ENCODE results near the gene LRP1B. TPM values are rescaled to one million over a fixed set of nuclear protein-coding genes. Genes with fewer than 3 reads are reported as not detected.

Gene LRP1B
- polyA plus RNA-seq, 1 donor from 2014 or later = 12.7 TPM

DNA sequence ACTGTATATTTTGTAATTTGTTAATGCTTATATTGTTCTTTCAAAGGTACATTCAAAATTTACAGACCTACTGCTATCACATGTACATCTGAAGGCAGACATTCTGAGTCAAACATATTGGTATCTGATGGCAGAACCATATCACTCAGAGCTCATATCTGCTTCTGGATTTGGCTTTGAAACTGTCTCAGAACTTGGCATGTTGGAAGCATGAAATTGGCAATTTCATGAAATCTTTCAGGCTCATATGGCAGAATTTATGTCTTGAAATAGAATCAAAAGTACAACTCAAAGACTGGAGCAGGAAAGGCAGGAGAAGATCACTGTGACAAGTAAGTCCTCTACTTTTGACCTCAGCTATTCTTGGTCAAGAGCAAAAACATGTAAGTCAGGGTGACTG lies 202.3 kb downstream of the LRP1B start:
- H3F3A ChIP-seq (ENCODE audit: insufficient read depth, low read length, poor library complexity, severe bottlenecking) = no peaks in the 10 kb centered on the region
- H3K4me2 ChIP-seq (ENCODE audit: low read length) = no peak overlapping the region
- no peak overlapping the region for H3K9ac ChIP-seq (ENCODE audit: low read length)
- no peaks in the 10 kb centered on the region for H3K79me2 ChIP-seq (replicated peaks; ENCODE audit: insufficient read depth, low read length)
- no peaks in the 10 kb centered on the region for H3K36me3 ChIP-seq (ENCODE audit: insufficient read depth, low read length)
- H3K9me2 ChIP-seq (ENCODE audit: insufficient read depth, low read length) = no peaks in the 10 kb centered on the region
- no peak for TF ChIP-seq SMC3 (conservative IDR thresholded peaks at IDR 0.05; ENCODE audit: poor library complexity)
- TF ChIP-seq TAF1 (IDR thresholded peaks at IDR 0.05; ENCODE audit: low read depth) = no peak
- no peak for TF ChIP-seq RAD21 (conservative IDR thresholded peaks at IDR 0.05)
- no peak overlapping the region for H2AFZ ChIP-seq (ENCODE audit: low read depth, low read length)
- no peaks in the 10 kb centered on the region for H4K20me1 ChIP-seq (ENCODE audit: insufficient read depth)
- no peak overlapping the region for H3K27ac ChIP-seq (ENCODE audit: low read length)
- H3K27me3 ChIP-seq (ENCODE audit: insufficient read depth, low read depth, low read length) = no peaks in the 10 kb centered on the region
- H3K4me3 ChIP-seq (ENCODE audit: low read length) = no peak overlapping the region
- H3K9me3 ChIP-seq (ENCODE audit: low read length) = no peaks in the 10 kb centered on the region

GRCh38 chr2:141927536-141927935 lies 203.3 kb downstream of the LRP1B start:
- TF ChIP-seq EZH2 (IDR thresholded peaks at IDR 0.05; ENCODE audit: borderline replicate concordance, insufficient read depth, low read length, poor library complexity, severe bottlenecking) = no peak
- no peak for TF ChIP-seq SMC3 (conservative IDR thresholded peaks at IDR 0.05; ENCODE audit: poor library complexity)
- TF ChIP-seq REST (IDR thresholded peaks at IDR 0.05; ENCODE audit: borderline replicate concordance) = no peak
- no peak for TF ChIP-seq RAD21 (conservative IDR thresholded peaks at IDR 0.05)
- TF ChIP-seq MXI1 (conservative IDR thresholded peaks at IDR 0.05; ENCODE audit: poor library complexity, severe bottlenecking) = no peak
- no peak for TF ChIP-seq POLR2AphosphoS5 (IDR thresholded peaks at IDR 0.05)
- TF ChIP-seq EP300 (conservative IDR thresholded peaks at IDR 0.05; ENCODE audit: poor library complexity, severe bottlenecking) = no peak
- no peak for TF ChIP-seq TAF1 (IDR thresholded peaks at IDR 0.05; ENCODE audit: low read depth)
- no peak for TF ChIP-seq CTCF (IDR thresholded peaks at IDR 0.05; ENCODE audit: poor library complexity, severe bottlenecking)

DNA sequence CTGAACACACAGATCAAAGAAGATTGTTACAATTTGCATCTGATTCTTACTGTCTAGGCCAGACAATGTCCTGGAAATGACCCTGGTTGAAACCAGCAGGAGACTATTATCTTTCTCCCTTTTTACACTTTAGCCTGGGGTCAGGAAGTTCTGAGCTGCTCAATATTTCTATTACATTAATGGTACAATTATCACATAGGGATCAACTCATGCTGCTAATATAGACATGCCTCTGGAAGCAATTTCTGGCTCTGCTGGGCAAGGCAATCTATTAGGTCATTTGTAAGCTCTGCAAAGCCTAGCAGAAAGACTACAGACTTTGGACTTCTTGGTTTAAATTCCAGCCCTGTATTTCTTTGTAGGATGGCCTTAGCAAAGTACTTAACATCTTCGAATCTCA lies 205.3 kb downstream of the LRP1B start:
- no peak overlapping the region for H3K27ac ChIP-seq (ENCODE audit: low read length)
- H3K9me2 ChIP-seq (ENCODE audit: insufficient read depth, low read length) = no peaks in the 10 kb centered on the region
- no peaks in the 10 kb centered on the region for H3K27me3 ChIP-seq (ENCODE audit: insufficient read depth, low read depth, low read length)
- no peaks in the 10 kb centered on the region for H3K9me3 ChIP-seq (ENCODE audit: low read length)
- H3F3A ChIP-seq (ENCODE audit: insufficient read depth, low read length, poor library complexity, severe bottlenecking) = no peaks in the 10 kb centered on the region
- TF ChIP-seq TAF1 (IDR thresholded peaks at IDR 0.05; ENCODE audit: low read depth) (no peak), EP300 (conservative IDR thresholded peaks at IDR 0.05; ENCODE audit: poor library complexity, severe bottlenecking) (no peak), CTCF (IDR thresholded peaks at IDR 0.05; ENCODE audit: poor library complexity, severe bottlenecking) (no peak), MXI1 (conservative IDR thresholded peaks at IDR 0.05; ENCODE audit: poor library complexity, severe bottlenecking) (no peak), REST (IDR thresholded peaks at IDR 0.05; ENCODE audit: borderline replicate concordance) (no peak), RAD21 (conservative IDR thresholded peaks at IDR 0.05) (no peak), EZH2 (IDR thresholded peaks at IDR 0.05; ENCODE audit: borderline replicate concordance, insufficient read depth, low read length, poor library complexity, severe bottlenecking) (no peak), POLR2AphosphoS5 (IDR thresholded peaks at IDR 0.05) (no peak), SMC3 (conservative IDR thresholded peaks at IDR 0.05; ENCODE audit: poor library complexity) (no peak)
- H3K79me2 ChIP-seq (replicated peaks; ENCODE audit: insufficient read depth, low read length) = no peaks in the 10 kb centered on the region
- no peak overlapping the region for H2AFZ ChIP-seq (ENCODE audit: low read depth, low read length)
- H3K36me3 ChIP-seq (ENCODE audit: insufficient read depth, low read length) = no peaks in the 10 kb centered on the region
- no peaks in the 10 kb centered on the region for H4K20me1 ChIP-seq (ENCODE audit: insufficient read depth)
- H3K4me3 ChIP-seq (ENCODE audit: low read length) = no peak overlapping the region
- no peak overlapping the region for H3K9ac ChIP-seq (ENCODE audit: low read length)
- H3K4me2 ChIP-seq (ENCODE audit: low read length) = no peak overlapping the region

More at GRCh38 chr2:141927536-141927935, 203.3 kb downstream of the LRP1B start:
- no peaks in the 10 kb centered on the region for H3K9me2 ChIP-seq (ENCODE audit: insufficient read depth, low read length)
- no peak overlapping the region for H3K4me3 ChIP-seq (ENCODE audit: low read length)
- no peaks in the 10 kb centered on the region for H3K79me2 ChIP-seq (replicated peaks; ENCODE audit: insufficient read depth, low read length)
- no peaks in the 10 kb centered on the region for H3F3A ChIP-seq (ENCODE audit: insufficient read depth, low read length, poor library complexity, severe bottlenecking)
- H3K4me2 ChIP-seq (ENCODE audit: low read length) = no peak overlapping the region
- H3K9ac ChIP-seq (ENCODE audit: low read length) = no peak overlapping the region
- H3K9me3 ChIP-seq (ENCODE audit: low read length) = no peaks in the 10 kb centered on the region
- no peak overlapping the region for H2AFZ ChIP-seq (ENCODE audit: low read depth, low read length)
- H3K27me3 ChIP-seq (ENCODE audit: insufficient read depth, low read depth, low read length) = no peaks in the 10 kb centered on the region
- no peak overlapping the region for H3K27ac ChIP-seq (ENCODE audit: low read length)
- H3K36me3 ChIP-seq (ENCODE audit: insufficient read depth, low read length) = no peaks in the 10 kb centered on the region
- H4K20me1 ChIP-seq (ENCODE audit: insufficient read depth) = no peaks in the 10 kb centered on the region

Data from neural cell (in vitro differentiated cells).